ENCODE data around the gene SYTL3. TPM values are rescaled to one million over a fixed set of nuclear protein-coding genes. Genes with fewer than 3 reads are reported as not detected.

Gene SYTL3
- total RNA-seq, 1 experiment from 2014 or later: 1.8 TPM

DNA sequence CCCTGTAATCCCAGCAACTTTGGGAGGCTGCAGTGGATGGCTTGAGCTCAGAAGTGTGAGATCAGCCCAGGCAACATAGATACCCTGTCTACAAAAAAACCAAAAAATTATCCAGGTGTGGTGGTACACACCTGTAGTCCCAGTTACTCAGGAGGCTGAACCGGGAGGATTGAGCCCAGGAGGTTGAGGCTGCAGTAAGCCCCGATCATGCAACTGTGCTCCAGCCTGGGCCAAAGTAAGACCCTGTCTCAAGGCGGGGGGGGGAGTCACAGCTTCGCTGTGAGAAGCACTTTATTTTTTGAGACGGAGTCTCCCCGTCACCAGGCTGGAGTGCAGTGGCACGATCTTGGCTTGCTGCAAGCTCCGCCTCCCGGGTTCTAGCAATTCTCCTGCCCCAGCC lies 115.1 kb downstream of the SYTL3 start:
- H3F3A ChIP-seq (ENCODE audit: low read length, unreplicated experiment): no peaks in the 10 kb centered on the region
- H3K9me2 ChIP-seq (replicated peaks; ENCODE audit: low read length): no peaks in the 10 kb centered on the region
- H3K79me2 ChIP-seq (ENCODE audit: low read length): no peaks in the 10 kb centered on the region
- no peak overlapping the region for H3K4me2 ChIP-seq (ENCODE audit: low read length)
- H3K27ac ChIP-seq (ENCODE audit: low read length): no peak overlapping the region
- no peak for ATAC-seq
- H3K36me3 ChIP-seq (ENCODE audit: low read depth, low read length): peaks cover 43% of the 10 kb centered on the region
- H4K20me1 ChIP-seq (ENCODE audit: low read length): no peaks in the 10 kb centered on the region
- H3K4me3 ChIP-seq (ENCODE audit: low read length): no peak overlapping the region
- H3K4me1 ChIP-seq (ENCODE audit: insufficient read depth, low read length): no peaks in the 10 kb centered on the region
- H3K27me3 ChIP-seq (ENCODE audit: low read length): no peaks in the 10 kb centered on the region
- no peak for DNase-seq
- TF ChIP-seq, protein P1, sequence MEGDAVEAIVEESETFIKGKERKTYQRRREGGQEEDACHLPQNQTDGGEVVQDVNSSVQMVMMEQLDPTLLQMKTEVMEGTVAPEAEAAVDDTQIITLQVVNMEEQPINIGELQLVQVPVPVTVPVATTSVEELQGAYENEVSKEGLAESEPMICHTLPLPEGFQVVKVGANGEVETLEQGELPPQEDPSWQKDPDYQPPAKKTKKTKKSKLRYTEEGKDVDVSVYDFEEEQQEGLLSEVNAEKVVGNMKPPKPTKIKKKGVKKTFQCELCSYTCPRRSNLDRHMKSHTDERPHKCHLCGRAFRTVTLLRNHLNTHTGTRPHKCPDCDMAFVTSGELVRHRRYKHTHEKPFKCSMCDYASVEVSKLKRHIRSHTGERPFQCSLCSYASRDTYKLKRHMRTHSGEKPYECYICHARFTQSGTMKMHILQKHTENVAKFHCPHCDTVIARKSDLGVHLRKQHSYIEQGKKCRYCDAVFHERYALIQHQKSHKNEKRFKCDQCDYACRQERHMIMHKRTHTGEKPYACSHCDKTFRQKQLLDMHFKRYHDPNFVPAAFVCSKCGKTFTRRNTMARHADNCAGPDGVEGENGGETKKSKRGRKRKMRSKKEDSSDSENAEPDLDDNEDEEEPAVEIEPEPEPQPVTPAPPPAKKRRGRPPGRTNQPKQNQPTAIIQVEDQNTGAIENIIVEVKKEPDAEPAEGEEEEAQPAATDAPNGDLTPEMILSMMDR (conservative IDR thresholded peaks at IDR 0.05; ENCODE audit: low read depth, low read length): no peak
- no peak for TF ChIP-seq EZH2phosphoT487 (IDR thresholded peaks at IDR 0.05; ENCODE audit: borderline replicate concordance, low read length)
- TF ChIP-seq EZH2 (IDR thresholded peaks at IDR 0.05; ENCODE audit: low read length, unreplicated experiment): no peak
- no peak overlapping the region for H3K9ac ChIP-seq (ENCODE audit: low read length)
- CTCF ChIA-PET: interaction anchor here (0.5 kb wide), 1 partner anchor 64 kb away, joined by 3 read pairs; no protein-coding TSS in a partner anchor
- H2AFZ ChIP-seq (ENCODE audit: low read length): no peak overlapping the region
- BruUV-seq (replicated peaks): no TSS peak
- H3K9me3 ChIP-seq (ENCODE audit: low read length): no peaks in the 10 kb centered on the region
- intact Hi-C loops (cut with micrococcal nuclease): loop anchor here (5.0 kb wide), 1 partner anchor 63 kb away; no protein-coding TSS in a partner anchor
- POLR2A ChIA-PET (ENCODE audit: unreplicated experiment): no interaction called here

DNA sequence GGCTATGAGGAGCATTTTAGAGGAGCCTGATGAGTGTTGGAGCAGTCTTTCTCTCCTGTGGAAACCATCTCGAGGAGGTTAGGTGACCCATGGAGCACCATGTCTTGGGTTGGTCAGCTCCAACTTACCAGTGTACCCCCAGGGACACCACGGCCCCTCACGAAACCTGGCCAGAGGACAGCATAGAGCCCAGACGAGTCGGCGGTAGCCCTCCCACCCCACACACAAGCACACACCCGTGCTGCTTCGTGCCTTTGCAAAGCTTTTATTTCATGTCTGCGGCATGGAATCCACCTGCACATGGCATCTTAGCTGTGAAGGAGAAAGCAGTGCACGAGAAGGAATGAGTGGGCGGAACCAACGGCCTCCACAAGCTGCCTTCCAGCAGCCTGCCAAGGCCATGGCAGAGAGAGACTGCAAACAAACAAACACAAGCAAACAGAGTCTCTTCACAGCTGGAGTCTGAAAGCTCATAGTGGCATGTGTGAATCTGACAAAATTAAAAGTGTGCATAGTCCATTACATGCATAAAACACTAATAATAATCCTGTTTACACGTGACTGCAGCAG lies 115.7 kb downstream of the SYTL3 start:
- DNase-seq: no peak
- no peak overlapping the region for H3K9ac ChIP-seq (ENCODE audit: low read length)
- H3K27ac ChIP-seq (ENCODE audit: low read length): no peak overlapping the region
- ChIA-PET CTCF (interaction anchor here (0.5 kb wide), 1 partner anchor 65 kb away, joined by 3 read pairs; no protein-coding TSS in a partner anchor), POLR2A (ENCODE audit: unreplicated experiment) (interaction anchor here (0.6 kb wide), 1 partner anchor 121 kb away, joined by 3 read pairs; the partner anchor contains the start of gene DYNLT1)
- H3K36me3 ChIP-seq (ENCODE audit: low read depth, low read length): peaks cover 49% of the 10 kb centered on the region
- no peaks in the 10 kb centered on the region for H3K9me2 ChIP-seq (replicated peaks; ENCODE audit: low read length)
- no peaks in the 10 kb centered on the region for H3K4me1 ChIP-seq (ENCODE audit: insufficient read depth, low read length)
- intact Hi-C loops (cut with micrococcal nuclease): no loop called here
- no peaks in the 10 kb centered on the region for H3K79me2 ChIP-seq (ENCODE audit: low read length)
- TF ChIP-seq EZH2phosphoT487 (IDR thresholded peaks at IDR 0.05; ENCODE audit: borderline replicate concordance, low read length) (no peak), EZH2 (IDR thresholded peaks at IDR 0.05; ENCODE audit: low read length, unreplicated experiment) (no peak)
- TF ChIP-seq, protein P1 (conservative IDR thresholded peaks at IDR 0.05; ENCODE audit: low read depth, low read length): no peak
- no peaks in the 10 kb centered on the region for H3K27me3 ChIP-seq (ENCODE audit: low read length)
- no peaks in the 10 kb centered on the region for H4K20me1 ChIP-seq (ENCODE audit: low read length)
- H3K4me2 ChIP-seq (ENCODE audit: low read length): no peak overlapping the region
- H3K4me3 ChIP-seq (ENCODE audit: low read length): no peak overlapping the region
- BruUV-seq (replicated peaks): no TSS peak
- no peaks in the 10 kb centered on the region for H3K9me3 ChIP-seq (ENCODE audit: low read length)
- H3F3A ChIP-seq (ENCODE audit: low read length, unreplicated experiment): no peaks in the 10 kb centered on the region
- no peak for ATAC-seq
- no peak overlapping the region for H2AFZ ChIP-seq (ENCODE audit: low read length)

Data from PC-3 (cell line).